Esophagus (tissue), 2 donors: ENCODE results near the gene CHRNE. TPM values are rescaled to one million over a fixed set of nuclear protein-coding genes. Genes with fewer than 3 reads are reported as not detected.

ENCODE experiments used
- H3K27ac ChIP-seq, 2 donors: one replicate each; pipeline ENCODE4 v1.5.1; 2013; ENCODE audit warnings: low read depth in 2 of 2, mild to moderate bottlenecking in 2 of 2, inconsistent platforms in 1 of 2, low read length in 1 of 2, moderate library complexity in 1 of 2
- H3K27me3 ChIP-seq, 2 donors: one replicate each; pipeline ENCODE4 v1.6.1; 2013; ENCODE audit warnings: low read length in 2 of 2, control low read depth in 1 of 2, mild to moderate bottlenecking in 1 of 2; ENCODE audit not compliant: insufficient read depth in 2 of 2, control insufficient read depth in 1 of 2
- H3K36me3 ChIP-seq, 2 donors: one replicate each; pipeline ENCODE4 v1.6.1; 2013; ENCODE audit warnings: low read length in 1 of 2; ENCODE audit not compliant: control insufficient read depth in 2 of 2, insufficient read depth in 2 of 2
- H3K4me1 ChIP-seq, 2 donors: one replicate each; pipeline ENCODE4 v1.6.1; 2013; ENCODE audit warnings: low read length in 1 of 2; ENCODE audit not compliant: control insufficient read depth in 2 of 2, insufficient read depth in 2 of 2
- H3K4me3 ChIP-seq, 2 donors: one replicate each; pipeline ENCODE4 v1.5.1; 2013; ENCODE audit warnings: low read length in 2 of 2, mild to moderate bottlenecking in 2 of 2, low read depth in 1 of 2, moderate library complexity in 1 of 2
- H3K9me3 ChIP-seq, 2 donors: one replicate each; pipeline ENCODE4 v1.6.1; 2013; ENCODE audit warnings: mild to moderate bottlenecking in 2 of 2, low read depth in 1 of 2, low read length in 1 of 2, moderate library complexity in 1 of 2; ENCODE audit not compliant: control insufficient read depth in 2 of 2, insufficient read depth in 1 of 2
- WGBS, 2 donors: extraction: QIAGEN DNeasy Blood & Tissue Kit; methylation state at CpG; one replicate each; pipeline ENCODE4 v1.1.7; 2013; 5-methylcytosine and 5-hydroxymethylcytosine counted together
- polyA plus RNA-seq, 2 donors: library from polyadenylated mRNA; stranded (reverse); fragments of 200-250 nt; gene quantifications; one replicate each; pipeline ENCODE4 v1.2.3, GENCODE V29; 2013
- donor health status: healthy with polysubstance abuse.
- donor health status: Bipolar disorder and iron deficiency.

The CHRNE gene
- polyA plus RNA-seq, 2 donors = 0.16 to 0.47 TPM

- H3K36me3 ChIP-seq = no peaks in the 10 kb centered on the region
- H3K27ac ChIP-seq = peak overlapping the region; percentile 93 to 99
- no peaks in the 10 kb centered on the region for H3K9me3 ChIP-seq
- H3K4me3 ChIP-seq = no peak overlapping the region
- H3K27me3 ChIP-seq = no peaks in the 10 kb centered on the region
- H3K4me1 ChIP-seq = peaks cover 6 to 33% of the 10 kb centered on the region in 2 donors
Measured at GRCh38 chr17:4852567-4853207, 50.2 kb downstream of the CHRNE start.

GRCh38 chr17:4851084-4851483, 51.8 kb downstream of the CHRNE start:
- Histone ChIP-seq H3K4me3 (no peak overlapping the region), H3K4me1 (peaks cover 4 to 35% of the 10 kb centered on the region in 2 donors), H3K27me3 (no peaks in the 10 kb centered on the region), H3K36me3 (peaks cover 0 to 2% of the 10 kb centered on the region in 2 donors), H3K9me3 (no peaks in the 10 kb centered on the region), H3K27ac (peak overlapping the region; percentile 92 to 97)
- 82 to 83% methylated on average over 3 of the region's 3 CpGs for WGBS, 2 donors

GRCh38 chr17:4850246-4850645, 52.7 kb downstream of the CHRNE start:
- H3K27me3 ChIP-seq = no peaks in the 10 kb centered on the region
- H3K27ac ChIP-seq = peak overlapping the region; percentile 92 to 97
- WGBS, 2 donors = 53 to 61% methylated on average over 2 of the region's 2 CpGs
- H3K4me3 ChIP-seq = no peak overlapping the region
- H3K9me3 ChIP-seq = no peaks in the 10 kb centered on the region
- peaks cover 7 to 39% of the 10 kb centered on the region in 2 donors for H3K4me1 ChIP-seq
- peaks cover 0 to 2% of the 10 kb centered on the region in 2 donors for H3K36me3 ChIP-seq

- Histone ChIP-seq H3K27ac (peak overlapping the region; percentile 92 to 97), H3K4me3 (no peak overlapping the region), H3K36me3 (peaks cover 0 to 5% of the 10 kb centered on the region in 2 donors), H3K9me3 (no peaks in the 10 kb centered on the region), H3K4me1 (peaks cover 4 to 37% of the 10 kb centered on the region in 2 donors), H3K27me3 (no peaks in the 10 kb centered on the region)
- WGBS, 2 donors = 43 to 62% methylated on average over 5 of the region's 5 CpGs
Measured at GRCh38 chr17:4849011-4849536, 53.8 kb downstream of the CHRNE start.

Other genes with a start within 250 kb of the CHRNE start
- 10 to 100 TPM; 19.2 to 29.8 TPM for gene PELP1, start 199.0 kb downstream of the CHRNE start, polyA plus RNA-seq
- 10 to 100 TPM; 10.6 TPM for gene ARRB2, start 192.5 kb downstream of the CHRNE start, polyA plus RNA-seq
- 10 to 100 TPM; 29.8 to 31.1 TPM for gene MED11, start 171.7 kb downstream of the CHRNE start, polyA plus RNA-seq
- under 1 TPM; 0.82 to 0.96 TPM for gene ZMYND15, start 163.3 kb downstream of the CHRNE start, polyA plus RNA-seq
- gene CXCL16, start 163.2 kb downstream of the CHRNE start, polyA plus RNA-seq = 10 to 100 TPM; 10.9 to 20.3 TPM
- under 1 TPM in 1 of 2 donors, not detected in 1; 0.07 TPM for gene TM4SF5, start 131.2 kb downstream of the CHRNE start, polyA plus RNA-seq
- 1 to 10 TPM; 1.3 to 1.5 TPM for gene VMO1, start 116.7 kb downstream of the CHRNE start, polyA plus RNA-seq
- under 1 TPM in 1 of 2 donors, not detected in 1; 0.38 TPM for gene GLTPD2, start 114.1 kb downstream of the CHRNE start, polyA plus RNA-seq
- gene PSMB6, start 106.9 kb downstream of the CHRNE start, polyA plus RNA-seq = 100 to 1,000 TPM; 110 to 248 TPM
- gene PLD2, start 95.9 kb downstream of the CHRNE start, polyA plus RNA-seq = 10 to 100 TPM; 66.9 to 67.4 TPM
- gene MINK1, start 69.8 kb downstream of the CHRNE start, polyA plus RNA-seq = 100 to 1,000 TPM in 1 of 2 donors, 10 to 100 TPM in 1; 86.1 to 161 TPM
- under 1 TPM; 0.58 to 0.71 TPM for gene C17orf107, start 3.6 kb downstream of the CHRNE start, polyA plus RNA-seq
- gene GP1BA, start 29.2 kb upstream of the CHRNE start, polyA plus RNA-seq = under 1 TPM; 0.02 to 0.12 TPM
- 10 to 100 TPM; 18.3 to 43.4 TPM for gene SLC25A11, start 36.9 kb upstream of the CHRNE start, polyA plus RNA-seq
- gene RNF167, start 37.2 kb upstream of the CHRNE start, polyA plus RNA-seq = 100 to 1,000 TPM in 1 of 2 donors, 10 to 100 TPM in 1; 79.5 to 149 TPM
- 100 to 1,000 TPM; 371 to 761 TPM for gene PFN1, start 45.4 kb upstream of the CHRNE start, polyA plus RNA-seq
- 10 to 100 TPM in 1 of 2 donors, 1 to 10 TPM in 1; 1.7 to 10.8 TPM for gene ENO3, start 48.0 kb upstream of the CHRNE start, polyA plus RNA-seq
- 10 to 100 TPM; 48.9 to 56.4 TPM for gene SPAG7, start 64.7 kb upstream of the CHRNE start, polyA plus RNA-seq
- 10 to 100 TPM; 26.3 to 50.8 TPM for gene CAMTA2, start 84.6 kb upstream of the CHRNE start, polyA plus RNA-seq
- gene INCA1, start 94.4 kb upstream of the CHRNE start, polyA plus RNA-seq = 1 to 10 TPM in 1 of 2 donors, under 1 TPM in 1; 0.67 to 1.2 TPM
- 10 to 100 TPM; 64.7 to 71.6 TPM for gene KIF1C, start 94.9 kb upstream of the CHRNE start, polyA plus RNA-seq
- 1 to 10 TPM in 1 of 2 donors, under 1 TPM in 1; 0.92 to 3.1 TPM for gene SLC52A1, start 132.3 kb upstream of the CHRNE start, polyA plus RNA-seq
- gene ZFP3, start 175.4 kb upstream of the CHRNE start, polyA plus RNA-seq = 1 to 10 TPM; 1.5 to 1.8 TPM
- 1 to 10 TPM; 4.3 to 5.8 TPM for gene ZNF232, start 208.8 kb upstream of the CHRNE start, polyA plus RNA-seq
- gene USP6, start 212.9 kb upstream of the CHRNE start, polyA plus RNA-seq = under 1 TPM; 0.02 to 0.04 TPM